ENCODE measurements around the gene EIF3B.
"Not testable (repeated sequence)": the region's sequence is repeated elsewhere in the genome, so short reads cannot be mapped to it uniquely, and the experiment has no call there.

Gene EIF3B

GRCh38 chr7:2390020-2390816, 35.6 kb downstream of the EIF3B start:
- DNase-seq (ENCODE audit: low spot score); H3K36me3 ChIP-seq (replicated peaks in 1 of 2; ENCODE audit: control insufficient read depth in 2 of 2, insufficient read depth in 2 of 2, low read length in 2 of 2); H2BK5ac ChIP-seq (ENCODE audit: low read length); H3K9me3 ChIP-seq (replicated peaks in 1 of 2; ENCODE audit: control insufficient read depth in 2 of 2, insufficient read depth in 1 of 2, low read depth in 1 of 2, low read length in 2 of 2); H3K9ac ChIP-seq (ENCODE audit: low read depth, low read length, poor library complexity); H3K23ac ChIP-seq (ENCODE audit: low read depth, low read length, poor library complexity); H3K4me3 ChIP-seq (ENCODE audit: low read length in 2 of 2); H3K79me1 ChIP-seq (ENCODE audit: low read depth, low read length); H3K27me3 ChIP-seq (ENCODE audit: control insufficient read depth in 3 of 3, insufficient read depth in 3 of 3, low read depth in 1 of 3, low read length in 3 of 3); H4K91ac ChIP-seq (ENCODE audit: low read depth, low read length, poor library complexity): not testable (repeated sequence)
- H3K4me2 ChIP-seq (ENCODE audit: insufficient read depth, low read length, poor library complexity, severe bottlenecking) = peak overlapping the region; percentile 54
- peak overlapping the region; percentile 100 for H2AK5ac ChIP-seq (ENCODE audit: low read depth, low read length)
- peak overlapping the region; percentile 100 for H2BK12ac ChIP-seq (ENCODE audit: low read length)
- WGBS, 2 donors (ENCODE audit: extremely low coverage in 2 of 2, insufficient read length in 2 of 2, insufficient replicate concordance in 1 of 2) = no CpG with 5 or more reads among the region's 16 CpGs
- H2BK15ac ChIP-seq (ENCODE audit: low read length) = peak overlapping the region; percentile 100
- peak overlapping the region; percentile 99 for H3K14ac ChIP-seq (ENCODE audit: low read length)
- peak overlapping the region; percentile 97 for H3K4ac ChIP-seq (ENCODE audit: low read length)
- H2BK120ac ChIP-seq (ENCODE audit: low read depth, low read length) = peak overlapping the region; percentile 98
- peak overlapping the region; percentile 80 for H3K27ac ChIP-seq (replicated peaks; ENCODE audit: low read length)
- H2AFZ ChIP-seq (ENCODE audit: low read length) = peak overlapping the region; percentile 89
- peak overlapping the region; percentile 96 for H3K18ac ChIP-seq (ENCODE audit: low read length)
- H3K4me1 ChIP-seq (ENCODE audit: control insufficient read depth in 2 of 2, insufficient read depth in 1 of 2, low read depth in 1 of 2, low read length in 2 of 2) = peaks cover 7 to 12% of the 10 kb centered on the region in 2 donors
- H4K8ac ChIP-seq (ENCODE audit: low read depth, low read length) = peak overlapping the region; percentile 92

GRCh38 chr7:2393706-2394105, 39.1 kb downstream of the EIF3B start:
- Histone ChIP-seq H3K4ac (ENCODE audit: low read length) (no peak overlapping the region), H3K36me3 (replicated peaks in 1 of 2; ENCODE audit: control insufficient read depth in 2 of 2, insufficient read depth in 2 of 2, low read length in 2 of 2) (no peaks in the 10 kb centered on the region), H3K4me2 (ENCODE audit: insufficient read depth, low read length, poor library complexity, severe bottlenecking) (no peak overlapping the region), H3K27me3 (ENCODE audit: control insufficient read depth in 3 of 3, insufficient read depth in 3 of 3, low read depth in 1 of 3, low read length in 3 of 3) (no peaks in the 10 kb centered on the region), H3K9me3 (replicated peaks in 1 of 2; ENCODE audit: control insufficient read depth in 2 of 2, insufficient read depth in 1 of 2, low read depth in 1 of 2, low read length in 2 of 2) (no peaks in the 10 kb centered on the region), H4K8ac (ENCODE audit: low read depth, low read length) (no peak overlapping the region), H3K4me3 (ENCODE audit: low read length in 2 of 2) (no peak overlapping the region), H2AK5ac (ENCODE audit: low read depth, low read length) (no peak overlapping the region), H2BK120ac (ENCODE audit: low read depth, low read length) (no peak overlapping the region), H3K79me1 (ENCODE audit: low read depth, low read length) (peaks cover 2% of the 10 kb centered on the region), H3K27ac (replicated peaks; ENCODE audit: low read length) (no peak overlapping the region), H3K23ac (ENCODE audit: low read depth, low read length, poor library complexity) (no peak overlapping the region), H2BK12ac (ENCODE audit: low read length) (no peak overlapping the region), H3K18ac (ENCODE audit: low read length) (no peak overlapping the region), H3K14ac (ENCODE audit: low read length) (no peak overlapping the region), H2BK5ac (ENCODE audit: low read length) (no peak overlapping the region), H3K4me1 (ENCODE audit: control insufficient read depth in 2 of 2, insufficient read depth in 1 of 2, low read depth in 1 of 2, low read length in 2 of 2) (peaks cover 7% of the 10 kb centered on the region in 2 donors), H2BK15ac (ENCODE audit: low read length) (no peak overlapping the region), H2AFZ (ENCODE audit: low read length) (peak overlapping the region; percentile 51), H3K9ac (ENCODE audit: low read depth, low read length, poor library complexity) (no peak overlapping the region), H4K91ac (ENCODE audit: low read depth, low read length, poor library complexity) (no peak overlapping the region)
- no CpG with 5 or more reads among the region's 12 CpGs for WGBS, 2 donors (ENCODE audit: extremely low coverage in 2 of 2, insufficient read length in 2 of 2, insufficient replicate concordance in 1 of 2)
- DNase-seq (ENCODE audit: low spot score) = no peak

GRCh38 chr7:2394566-2395082, 40.0 kb downstream of the EIF3B start:
- Histone ChIP-seq H2BK15ac (ENCODE audit: low read length) (no peak overlapping the region), H2AFZ (ENCODE audit: low read length) (no peak overlapping the region), H4K8ac (ENCODE audit: low read depth, low read length) (no peak overlapping the region), H4K91ac (ENCODE audit: low read depth, low read length, poor library complexity) (no peak overlapping the region), H3K23ac (ENCODE audit: low read depth, low read length, poor library complexity) (no peak overlapping the region), H3K4me2 (ENCODE audit: insufficient read depth, low read length, poor library complexity, severe bottlenecking) (no peak overlapping the region), H2AK5ac (ENCODE audit: low read depth, low read length) (peak overlapping the region; percentile 11), H3K14ac (ENCODE audit: low read length) (peak overlapping the region; percentile 56), H3K79me1 (ENCODE audit: low read depth, low read length) (peaks cover 2% of the 10 kb centered on the region), H3K4me3 (ENCODE audit: low read length in 2 of 2) (no peak overlapping the region), H3K36me3 (replicated peaks in 1 of 2; ENCODE audit: control insufficient read depth in 2 of 2, insufficient read depth in 2 of 2, low read length in 2 of 2) (no peaks in the 10 kb centered on the region), H3K9ac (ENCODE audit: low read depth, low read length, poor library complexity) (no peak overlapping the region), H2BK5ac (ENCODE audit: low read length) (no peak overlapping the region), H3K4ac (ENCODE audit: low read length) (no peak overlapping the region), H3K27me3 (ENCODE audit: control insufficient read depth in 3 of 3, insufficient read depth in 3 of 3, low read depth in 1 of 3, low read length in 3 of 3) (no peaks in the 10 kb centered on the region), H3K18ac (ENCODE audit: low read length) (peak overlapping the region; percentile 13), H3K9me3 (replicated peaks in 1 of 2; ENCODE audit: control insufficient read depth in 2 of 2, insufficient read depth in 1 of 2, low read depth in 1 of 2, low read length in 2 of 2) (no peaks in the 10 kb centered on the region), H2BK12ac (ENCODE audit: low read length) (peak overlapping the region; percentile 22), H3K27ac (replicated peaks; ENCODE audit: low read length) (no peak overlapping the region), H3K4me1 (ENCODE audit: control insufficient read depth in 2 of 2, insufficient read depth in 1 of 2, low read depth in 1 of 2, low read length in 2 of 2) (peaks cover 7 to 8% of the 10 kb centered on the region in 2 donors), H2BK120ac (ENCODE audit: low read depth, low read length) (no peak overlapping the region)
- WGBS, 2 donors (ENCODE audit: extremely low coverage in 2 of 2, insufficient read length in 2 of 2, insufficient replicate concordance in 1 of 2) = no CpG with 5 or more reads among the region's 21 CpGs
- DNase-seq (ENCODE audit: low spot score) = no peak

- no peak for DNase-seq (ENCODE audit: low spot score)
- peaks cover 5 to 10% of the 10 kb centered on the region in 2 donors for H3K4me1 ChIP-seq (ENCODE audit: control insufficient read depth in 2 of 2, insufficient read depth in 1 of 2, low read depth in 1 of 2, low read length in 2 of 2)
- H2BK12ac ChIP-seq (ENCODE audit: low read length) = no peak overlapping the region
- no peak overlapping the region for H2BK120ac ChIP-seq (ENCODE audit: low read depth, low read length)
- no peaks in the 10 kb centered on the region for H3K9me3 ChIP-seq (replicated peaks in 1 of 2; ENCODE audit: control insufficient read depth in 2 of 2, insufficient read depth in 1 of 2, low read depth in 1 of 2, low read length in 2 of 2)
- no peak overlapping the region for H3K18ac ChIP-seq (ENCODE audit: low read length)
- H3K27me3 ChIP-seq (ENCODE audit: control insufficient read depth in 3 of 3, insufficient read depth in 3 of 3, low read depth in 1 of 3, low read length in 3 of 3) = no peaks in the 10 kb centered on the region
- no peak overlapping the region for H3K9ac ChIP-seq (ENCODE audit: low read depth, low read length, poor library complexity)
- no peaks in the 10 kb centered on the region for H3K36me3 ChIP-seq (replicated peaks in 1 of 2; ENCODE audit: control insufficient read depth in 2 of 2, insufficient read depth in 2 of 2, low read length in 2 of 2)
- H4K8ac ChIP-seq (ENCODE audit: low read depth, low read length) = no peak overlapping the region
- no CpG with 5 or more reads among the region's 4 CpGs for WGBS, 2 donors (ENCODE audit: extremely low coverage in 2 of 2, insufficient read length in 2 of 2, insufficient replicate concordance in 1 of 2)
- H3K14ac ChIP-seq (ENCODE audit: low read length) = no peak overlapping the region
- H3K79me1 ChIP-seq (ENCODE audit: low read depth, low read length) = no peaks in the 10 kb centered on the region
- no peak overlapping the region for H3K4me3 ChIP-seq (ENCODE audit: low read length in 2 of 2)
- H2BK5ac ChIP-seq (ENCODE audit: low read length) = no peak overlapping the region
- no peak overlapping the region for H2AFZ ChIP-seq (ENCODE audit: low read length)
- H3K4ac ChIP-seq (ENCODE audit: low read length) = no peak overlapping the region
- H3K23ac ChIP-seq (ENCODE audit: low read depth, low read length, poor library complexity) = peak overlapping the region; percentile 43
- H3K4me2 ChIP-seq (ENCODE audit: insufficient read depth, low read length, poor library complexity, severe bottlenecking) = no peak overlapping the region
- H2BK15ac ChIP-seq (ENCODE audit: low read length) = no peak overlapping the region
- peak overlapping the region; percentile 64 for H4K91ac ChIP-seq (ENCODE audit: low read depth, low read length, poor library complexity)
- peak overlapping the region; percentile 53 for H2AK5ac ChIP-seq (ENCODE audit: low read depth, low read length)
- no peak overlapping the region for H3K27ac ChIP-seq (replicated peaks; ENCODE audit: low read length)
Observed at GRCh38 chr7:2398506-2398905, 43.9 kb downstream of the EIF3B start.
